ENCODE data around the gene MAN1A1.

The MAN1A1 gene

GRCh38 chr6:119256392-119256791, 93.2 kb downstream of the MAN1A1 start:
- POLR2A ChIA-PET: no interaction called here

GRCh38 chr6:119255492-119255891, 94.1 kb downstream of the MAN1A1 start:
- POLR2A ChIA-PET: no interaction called here
- Histone ChIP-seq H3K27ac (ENCODE audit: extremely low read depth, low read depth, low read length) (no peak overlapping the region), H3K36me3 (ENCODE audit: control insufficient read depth in 2 of 2, insufficient read depth in 1 of 2, low read length in 2 of 2) (no peaks in the 10 kb centered on the region), H3K9me3 (ENCODE audit: control insufficient read depth, insufficient read depth, low read depth, low read length) (no peaks in the 10 kb centered on the region), H3K4me3 (ENCODE audit: low read depth, low read length) (no peak overlapping the region), H3K4me1 (ENCODE audit: control insufficient read depth, insufficient read depth, low read length) (0 out of 2 replicates have a peak, but pooled peaks cover 3% of the 10 kb centered on the region)
- CTCF ChIA-PET: interaction anchor here (0.7 kb wide), 1 partner anchor 49 kb away, joined by 3 read pairs; no protein-coding TSS in a partner anchor
- TF ChIP-seq ZNF692 (tag by site-specific recombination; IDR thresholded peaks at IDR 0.05): no peak
- no peak for TF ChIP-seq ZNF549 (tag by site-specific recombination; IDR thresholded peaks at IDR 0.05)
- TF ChIP-seq ZSCAN18 (tag by site-specific recombination; IDR thresholded peaks at IDR 0.05): no peak
- no peak for TF ChIP-seq ZNF785 (tag by site-specific recombination; IDR thresholded peaks at IDR 0.05)
- TF ChIP-seq ZBTB20 (tag by site-specific recombination; IDR thresholded peaks at IDR 0.05): no peak
- TF ChIP-seq ZSCAN23 (tag by site-specific recombination; IDR thresholded peaks at IDR 0.05): no peak
- TF ChIP-seq OSR2 (tag by site-specific recombination; IDR thresholded peaks at IDR 0.05): no peak
- TF ChIP-seq ZNF16 (tag by site-specific recombination; IDR thresholded peaks at IDR 0.05; ENCODE audit: low read depth): no peak
- no peak for TF ChIP-seq PBX3 (CRISPR knock-in tag; IDR thresholded peaks at IDR 0.05)

More at GRCh38 chr6:119256392-119256791, 93.2 kb downstream of the MAN1A1 start:
- Histone ChIP-seq H3K9me3 (ENCODE audit: control insufficient read depth, insufficient read depth, low read depth, low read length) (no peaks in the 10 kb centered on the region), H3K4me3 (ENCODE audit: low read depth, low read length) (no peak overlapping the region), H3K4me1 (ENCODE audit: control insufficient read depth, insufficient read depth, low read length) (0 out of 2 replicates have a peak, but pooled peaks cover 3% of the 10 kb centered on the region), H3K27ac (ENCODE audit: extremely low read depth, low read depth, low read length) (no peak overlapping the region), H3K36me3 (ENCODE audit: control insufficient read depth in 2 of 2, insufficient read depth in 1 of 2, low read length in 2 of 2) (no peaks in the 10 kb centered on the region)
- TF ChIP-seq ZNF433 (tag by site-specific recombination; IDR thresholded peaks at IDR 0.05; ENCODE audit: low read depth): no peak
- TF ChIP-seq ZSCAN16 (tag by site-specific recombination; IDR thresholded peaks at IDR 0.05): no peak
- TF ChIP-seq ZSCAN30 (tag by site-specific recombination; IDR thresholded peaks at IDR 0.05): no peak
- TF ChIP-seq ZNF2 (tag by site-specific recombination; IDR thresholded peaks at IDR 0.05): no peak
- TF ChIP-seq HIC1 (tag by site-specific recombination; IDR thresholded peaks at IDR 0.05): no peak
- no peak for TF ChIP-seq SALL2 (tag by site-specific recombination; IDR thresholded peaks at IDR 0.05; ENCODE audit: borderline replicate concordance)
- no peak for TF ChIP-seq ZNF184 (tag by site-specific recombination; IDR thresholded peaks at IDR 0.05)
- TF ChIP-seq ZNF214 (tag by site-specific recombination; IDR thresholded peaks at IDR 0.05; ENCODE audit: borderline replicate concordance): no peak
- no peak for TF ChIP-seq TCF7L2 (IDR thresholded peaks at IDR 0.05; ENCODE audit: borderline replicate concordance, low read depth, low read length)
- TF ChIP-seq ZNF558 (tag by site-specific recombination; IDR thresholded peaks at IDR 0.05): no peak
- TF ChIP-seq SP3 (tag by site-specific recombination; IDR thresholded peaks at IDR 0.05): no peak
- TF ChIP-seq ZNF157 (tag by site-specific recombination; IDR thresholded peaks at IDR 0.05): no peak
- TF ChIP-seq ZNF10 (tag by site-specific recombination; IDR thresholded peaks at IDR 0.05): no peak
- no peak for TF ChIP-seq ZNF530 (tag by site-specific recombination; IDR thresholded peaks at IDR 0.05; ENCODE audit: low read depth)
- no peak for TF ChIP-seq ZNF24 (tag by site-specific recombination; IDR thresholded peaks at IDR 0.05)
- no peak for TF ChIP-seq ZFP3 (tag by site-specific recombination; IDR thresholded peaks at IDR 0.05; ENCODE audit: low read depth)
- no peak for TF ChIP-seq BCL11B (tag by site-specific recombination; IDR thresholded peaks at IDR 0.05; ENCODE audit: low read depth)
- CTCF ChIA-PET: interaction anchor here (0.7 to 0.9 kb wide), 2 partner anchors 10 to 77 kb away, joined by 4 to 6 read pairs; no protein-coding TSS in a partner anchor

All from HEK293 (cell line).